Stomach (tissue), 4 donors: Measurements from ENCODE around the gene NR5A1.

Source experiments
- CTCF ChIP-seq, 7 experiments: fragments of 450-650 bp in 4 of 7; fragments of 200-600 bp in 3 of 7; sonication (generic) in 3 of 7; IDR thresholded peaks; one replicate each; pipeline ENCODE4 v1.5.1; 2016 to 2019; ENCODE audit warnings: antibody characterized with exemption in 7 of 7, control low read depth in 2 of 7, mild to moderate bottlenecking in 1 of 7
- EP300 ChIP-seq: sonication (generic); formaldehyde crosslinking; IDR thresholded peaks from one replicate; pipeline ENCODE4 v1.6.1; 2017; ENCODE audit warnings: antibody characterized with exemption
- POLR2A ChIP-seq, 4 donors: fragments of 450-650 bp; IDR thresholded peaks; one replicate each; pipeline ENCODE4 v1.6.1; 2016; ENCODE audit warnings: antibody characterized with exemption in 4 of 4, control low read depth in 2 of 4, mild to moderate bottlenecking in 1 of 4, moderate library complexity in 1 of 4
- POLR2AphosphoS5 ChIP-seq, 3 donors: sonication (generic); formaldehyde crosslinking; IDR thresholded peaks; one replicate each; pipeline ENCODE4 v1.6.1; 2016; ENCODE audit warnings: antibody characterized with exemption in 3 of 3

GRCh38 chr9:124452326-124452725 lies 54.9 kb downstream of the NR5A1 start:
- TF ChIP-seq POLR2A (IDR thresholded peaks at IDR 0.05) = no peak
- no peak for TF ChIP-seq CTCF (IDR thresholded peaks at IDR 0.05)
- no peak for TF ChIP-seq POLR2AphosphoS5 (IDR thresholded peaks at IDR 0.05)
- TF ChIP-seq EP300 = no peak
